GM12873 (cell line): Measurements from ENCODE around the gene NSUN4.

Experiments
- TF ChIP-seq, protein P1 (sequence below): IDR thresholded peaks from 2 replicates; pipeline ENCODE4 v1.5.1; 2012; ENCODE audit warnings: low read depth, mild to moderate bottlenecking, moderate library complexity, low read length, control low read depth; ENCODE audit not compliant: insufficient read depth; ENCODE audit errors: missing control alignments

Gene NSUN4

DNA sequence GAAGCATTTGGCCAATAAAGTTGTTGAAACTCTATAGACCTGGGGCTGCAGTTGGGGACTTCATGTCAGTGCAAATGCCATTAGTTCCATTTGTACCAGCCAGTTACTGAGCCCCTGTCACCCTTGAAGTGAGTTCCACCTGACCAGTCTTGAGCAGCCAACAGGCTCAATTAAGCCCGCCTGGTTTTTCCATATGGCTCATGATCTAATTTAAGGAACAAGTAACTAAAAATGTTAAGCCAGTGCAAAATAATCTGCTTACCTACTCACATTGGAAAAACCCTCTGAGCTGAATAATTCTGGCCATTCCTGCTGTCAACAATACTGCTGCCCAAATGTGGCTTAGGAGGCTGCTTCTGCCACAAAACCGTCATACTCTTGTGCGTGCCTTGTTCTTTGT lies 21.6 kb downstream of the NSUN4 start:
- TF ChIP-seq, protein P1, sequence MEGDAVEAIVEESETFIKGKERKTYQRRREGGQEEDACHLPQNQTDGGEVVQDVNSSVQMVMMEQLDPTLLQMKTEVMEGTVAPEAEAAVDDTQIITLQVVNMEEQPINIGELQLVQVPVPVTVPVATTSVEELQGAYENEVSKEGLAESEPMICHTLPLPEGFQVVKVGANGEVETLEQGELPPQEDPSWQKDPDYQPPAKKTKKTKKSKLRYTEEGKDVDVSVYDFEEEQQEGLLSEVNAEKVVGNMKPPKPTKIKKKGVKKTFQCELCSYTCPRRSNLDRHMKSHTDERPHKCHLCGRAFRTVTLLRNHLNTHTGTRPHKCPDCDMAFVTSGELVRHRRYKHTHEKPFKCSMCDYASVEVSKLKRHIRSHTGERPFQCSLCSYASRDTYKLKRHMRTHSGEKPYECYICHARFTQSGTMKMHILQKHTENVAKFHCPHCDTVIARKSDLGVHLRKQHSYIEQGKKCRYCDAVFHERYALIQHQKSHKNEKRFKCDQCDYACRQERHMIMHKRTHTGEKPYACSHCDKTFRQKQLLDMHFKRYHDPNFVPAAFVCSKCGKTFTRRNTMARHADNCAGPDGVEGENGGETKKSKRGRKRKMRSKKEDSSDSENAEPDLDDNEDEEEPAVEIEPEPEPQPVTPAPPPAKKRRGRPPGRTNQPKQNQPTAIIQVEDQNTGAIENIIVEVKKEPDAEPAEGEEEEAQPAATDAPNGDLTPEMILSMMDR: no peak

DNA sequence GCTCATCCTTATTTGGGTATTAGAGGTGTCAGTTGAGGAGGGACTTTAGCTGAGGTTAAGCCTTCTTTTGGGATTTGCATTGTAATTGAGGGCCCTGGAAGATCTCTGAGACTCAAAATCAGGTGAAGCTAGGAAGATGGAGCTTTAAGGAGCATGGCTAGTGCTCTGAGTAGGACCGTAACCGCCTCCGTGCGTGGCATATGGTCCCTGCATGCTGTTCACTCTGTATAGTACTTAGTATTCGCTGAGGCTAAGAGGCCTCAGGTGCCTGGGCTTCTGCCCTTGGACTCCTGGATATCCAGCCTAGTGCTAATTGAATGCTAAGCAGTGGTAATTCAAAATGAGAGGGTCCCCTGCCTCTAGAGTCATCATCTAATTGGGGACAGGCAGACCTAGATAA lies 22.5 kb downstream of the NSUN4 start:
- TF ChIP-seq, protein P1: no peak

DNA sequence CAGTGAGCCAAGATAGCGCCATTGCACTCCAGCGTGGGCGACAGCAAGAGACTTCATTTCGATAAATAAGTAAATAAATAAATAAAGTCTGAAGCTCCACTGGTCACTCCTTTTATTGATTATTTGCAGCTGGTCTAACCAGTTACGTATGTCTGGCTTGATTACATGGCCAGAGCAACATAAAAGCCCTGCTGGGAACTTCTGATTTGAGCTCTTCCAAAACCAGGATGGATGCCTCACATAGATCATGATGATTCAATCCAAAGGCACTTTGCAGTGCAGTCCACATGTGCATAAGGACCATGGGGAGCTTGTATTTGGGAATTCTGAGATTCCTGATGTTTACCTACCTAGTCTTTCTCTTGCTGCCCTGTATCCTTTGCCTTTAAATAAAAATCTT lies 24.0 kb downstream of the NSUN4 start:
- TF ChIP-seq, protein P1: no peak

DNA sequence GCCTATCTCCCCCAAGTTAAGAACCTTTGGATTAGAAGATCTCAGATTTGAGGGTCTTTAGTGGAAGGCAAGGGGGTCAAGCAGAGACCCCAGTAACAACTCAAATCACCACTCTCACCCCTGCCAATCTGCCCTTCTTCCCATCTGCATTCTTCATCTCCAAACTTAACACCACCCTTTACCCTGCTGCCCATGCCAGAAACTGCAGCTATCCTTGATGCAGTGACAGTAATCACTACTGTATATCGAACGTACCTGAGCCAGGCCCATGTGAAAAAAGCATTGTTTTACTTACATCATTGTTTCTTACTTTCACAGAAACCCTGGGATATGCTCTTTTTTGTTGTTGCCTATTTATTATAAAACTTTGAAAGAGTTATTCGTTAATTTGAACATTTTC lies 26.5 kb downstream of the NSUN4 start:
- TF ChIP-seq, protein P1: no peak

DNA sequence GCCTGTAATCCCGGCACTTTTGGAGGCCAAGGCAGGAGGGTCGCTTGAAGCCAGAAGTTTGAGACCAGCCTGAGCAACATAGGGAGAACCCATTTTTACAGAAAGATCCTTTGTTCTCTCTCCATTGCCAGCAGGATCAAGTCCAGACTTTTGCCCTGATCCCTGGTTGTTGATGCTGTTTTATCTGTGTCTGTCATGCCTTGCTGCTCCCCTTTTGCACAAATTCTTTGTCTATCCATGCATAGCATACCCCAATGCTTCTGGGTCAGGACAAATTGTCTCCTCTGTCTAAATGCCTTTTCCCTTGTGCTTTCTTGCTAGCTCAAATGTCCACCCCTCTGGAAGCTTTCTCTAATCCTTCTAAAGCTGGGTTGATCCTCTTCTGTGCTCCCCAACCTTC lies 28.2 kb downstream of the NSUN4 start:
- TF ChIP-seq, protein P1: no peak

DNA sequence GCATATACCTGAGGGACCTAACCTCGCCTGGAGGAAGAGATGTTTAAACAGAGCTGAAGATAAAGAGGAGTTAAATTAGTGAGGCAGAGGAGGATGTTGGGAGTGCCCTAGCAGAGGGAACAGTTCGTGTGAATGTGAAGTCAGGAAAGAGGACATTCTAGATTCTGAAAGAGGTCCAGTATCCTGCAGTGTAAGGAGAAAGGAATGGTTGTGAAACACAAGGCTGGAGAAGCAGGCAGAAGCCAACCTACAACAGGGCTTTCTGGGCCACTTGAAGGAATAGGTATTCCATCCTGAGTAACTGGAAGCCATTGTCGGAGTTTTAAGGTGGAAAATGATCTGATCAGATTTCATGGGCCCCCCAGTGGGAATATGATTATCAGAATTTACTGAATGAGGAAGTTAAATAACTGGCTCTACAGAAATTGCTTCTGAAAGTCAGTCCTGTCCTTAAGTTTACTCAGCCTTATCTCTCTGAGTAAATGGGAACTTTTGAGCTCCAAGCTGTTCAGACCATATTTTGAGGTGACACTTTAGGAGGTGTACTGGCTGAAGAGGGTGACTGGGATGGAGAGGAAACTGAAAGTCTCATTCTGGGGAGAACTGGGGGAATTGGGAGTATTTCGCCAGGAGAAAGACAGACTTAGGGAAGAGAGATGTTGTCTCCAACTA lies 29.1 kb downstream of the NSUN4 start:
- TF ChIP-seq, protein P1: no peak

DNA sequence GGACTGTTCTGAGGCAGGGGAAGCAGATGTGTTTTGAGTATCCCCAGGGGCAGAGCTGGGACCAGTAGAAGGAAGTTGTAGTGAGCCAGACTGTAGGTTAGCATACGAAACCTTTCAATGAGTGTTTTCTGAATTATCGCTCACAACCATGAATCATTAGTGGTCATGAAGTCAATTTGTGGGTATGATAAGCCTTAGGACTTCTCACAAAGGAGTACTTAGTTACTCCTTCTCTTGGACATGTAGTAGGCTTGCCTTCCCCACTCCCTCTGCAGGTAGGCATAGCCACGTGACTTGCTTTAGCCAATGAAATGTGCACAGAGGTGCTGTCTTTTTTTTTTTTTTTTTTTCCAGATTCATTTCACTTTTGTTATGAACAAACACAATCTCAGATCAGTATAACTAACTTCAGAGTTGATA lies 29.6 kb downstream of the NSUN4 start:
- TF ChIP-seq, protein P1: no peak
